Thoracic aorta (tissue), 2 donors: Measurements from ENCODE around the gene NAA80. TPM values are rescaled to one million over a fixed set of nuclear protein-coding genes. Genes with fewer than 3 reads are reported as not detected.

Experiments
- ATAC-seq: fragments of 150-250 bp; one replicate; pipeline ENCODE4 v1.8.0; 2017; ENCODE audit warnings: low read depth; ENCODE audit not compliant: insufficient number of reproducible peaks, low FRiP score
- DNase-seq: peaks from one replicate; pipeline ENCODE4 v3.0.0-alpha.2; 2020; ENCODE audit warnings: low spot score
- H3K27ac ChIP-seq, 2 donors: fragments of 200-600 bp; sonication (generic); 1 replicate in 1 of 2; 2 replicates in 1 of 2; pipeline ENCODE4 v1.5.1; 2016; ENCODE audit warnings: mild to moderate bottlenecking in 2 of 2, moderate library complexity in 2 of 2
- H3K27me3 ChIP-seq: fragments of 200-600 bp; sonication (generic); replicated peaks from 2 replicates; pipeline ENCODE4 v1.6.0; 2016; ENCODE audit warnings: mild to moderate bottlenecking; ENCODE audit not compliant: insufficient read depth
- H3K36me3 ChIP-seq: fragments of 200-600 bp; sonication (generic); one replicate; pipeline ENCODE4 v1.5.1; 2016
- H3K4me1 ChIP-seq, 2 donors: fragments of 200-600 bp; sonication (generic); 1 replicate in 1 of 2; 2 replicates in 1 of 2; pipeline versions ENCODE4 v1.5.1 to v1.6.0; 2016; ENCODE audit warnings: low read depth in 2 of 2, mild to moderate bottlenecking in 1 of 2; ENCODE audit not compliant: control insufficient read depth in 1 of 2
- H3K4me3 ChIP-seq: fragments of 200-600 bp; sonication (generic); 2 replicates; pipeline ENCODE4 v1.5.1; 2016; ENCODE audit warnings: mild to moderate bottlenecking
- H3K9me3 ChIP-seq: fragments of 200-600 bp; sonication (generic); 2 replicates; pipeline ENCODE4 v1.5.1; 2016
- total RNA-seq, 2 donors: library from RNA; depleted of rRNA; stranded (reverse); fragments of >200 nt; gene quantifications; one replicate each; pipeline versions ENCODE4 v1.1.0 to v1.2.3, GENCODE V29; 2016
- TF ChIP-seq, protein P1 (sequence below): fragments of 200-600 bp; sonication (generic); IDR thresholded peaks from one replicate; pipeline ENCODE4 v1.5.1; 2019; ENCODE audit warnings: antibody characterized with exemption

Gene NAA80
- total RNA-seq, 2 donors from 2014 or later = 8.3 to 8.7 TPM

DNA sequence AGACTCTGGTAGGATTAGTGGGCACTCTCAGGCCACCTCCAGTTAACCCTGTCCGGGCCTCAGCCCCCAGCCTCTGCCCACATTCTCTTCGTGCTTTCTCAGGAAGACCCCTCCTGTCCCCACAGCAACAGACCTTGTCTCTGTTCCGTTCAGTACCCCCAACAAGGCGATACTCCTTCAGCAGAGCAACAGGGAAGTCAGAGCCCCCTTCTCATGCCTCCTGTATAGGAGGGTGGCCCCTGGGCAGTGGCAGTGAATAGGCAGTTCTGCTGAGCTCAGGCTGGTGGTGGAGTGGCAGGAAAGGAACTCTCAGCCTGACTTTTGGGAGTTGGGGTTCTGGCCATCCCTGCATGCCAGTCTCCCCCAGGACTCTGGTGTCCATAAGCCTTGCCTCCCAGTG is 29.7 kb downstream of the NAA80 start:
- no peak for ATAC-seq
- TF ChIP-seq, protein P1, sequence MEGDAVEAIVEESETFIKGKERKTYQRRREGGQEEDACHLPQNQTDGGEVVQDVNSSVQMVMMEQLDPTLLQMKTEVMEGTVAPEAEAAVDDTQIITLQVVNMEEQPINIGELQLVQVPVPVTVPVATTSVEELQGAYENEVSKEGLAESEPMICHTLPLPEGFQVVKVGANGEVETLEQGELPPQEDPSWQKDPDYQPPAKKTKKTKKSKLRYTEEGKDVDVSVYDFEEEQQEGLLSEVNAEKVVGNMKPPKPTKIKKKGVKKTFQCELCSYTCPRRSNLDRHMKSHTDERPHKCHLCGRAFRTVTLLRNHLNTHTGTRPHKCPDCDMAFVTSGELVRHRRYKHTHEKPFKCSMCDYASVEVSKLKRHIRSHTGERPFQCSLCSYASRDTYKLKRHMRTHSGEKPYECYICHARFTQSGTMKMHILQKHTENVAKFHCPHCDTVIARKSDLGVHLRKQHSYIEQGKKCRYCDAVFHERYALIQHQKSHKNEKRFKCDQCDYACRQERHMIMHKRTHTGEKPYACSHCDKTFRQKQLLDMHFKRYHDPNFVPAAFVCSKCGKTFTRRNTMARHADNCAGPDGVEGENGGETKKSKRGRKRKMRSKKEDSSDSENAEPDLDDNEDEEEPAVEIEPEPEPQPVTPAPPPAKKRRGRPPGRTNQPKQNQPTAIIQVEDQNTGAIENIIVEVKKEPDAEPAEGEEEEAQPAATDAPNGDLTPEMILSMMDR = no peak
- Histone ChIP-seq H3K9me3 (no peaks in the 10 kb centered on the region), H3K27ac (peak overlapping the region; percentile 87 to 98), H3K36me3 (no peaks in the 10 kb centered on the region), H3K4me3 (peak overlapping the region; percentile 71), H3K27me3 (no peaks in the 10 kb centered on the region), H3K4me1 (peaks cover 25 to 69% of the 10 kb centered on the region in 2 donors)
- DNase-seq = no peak

DNA sequence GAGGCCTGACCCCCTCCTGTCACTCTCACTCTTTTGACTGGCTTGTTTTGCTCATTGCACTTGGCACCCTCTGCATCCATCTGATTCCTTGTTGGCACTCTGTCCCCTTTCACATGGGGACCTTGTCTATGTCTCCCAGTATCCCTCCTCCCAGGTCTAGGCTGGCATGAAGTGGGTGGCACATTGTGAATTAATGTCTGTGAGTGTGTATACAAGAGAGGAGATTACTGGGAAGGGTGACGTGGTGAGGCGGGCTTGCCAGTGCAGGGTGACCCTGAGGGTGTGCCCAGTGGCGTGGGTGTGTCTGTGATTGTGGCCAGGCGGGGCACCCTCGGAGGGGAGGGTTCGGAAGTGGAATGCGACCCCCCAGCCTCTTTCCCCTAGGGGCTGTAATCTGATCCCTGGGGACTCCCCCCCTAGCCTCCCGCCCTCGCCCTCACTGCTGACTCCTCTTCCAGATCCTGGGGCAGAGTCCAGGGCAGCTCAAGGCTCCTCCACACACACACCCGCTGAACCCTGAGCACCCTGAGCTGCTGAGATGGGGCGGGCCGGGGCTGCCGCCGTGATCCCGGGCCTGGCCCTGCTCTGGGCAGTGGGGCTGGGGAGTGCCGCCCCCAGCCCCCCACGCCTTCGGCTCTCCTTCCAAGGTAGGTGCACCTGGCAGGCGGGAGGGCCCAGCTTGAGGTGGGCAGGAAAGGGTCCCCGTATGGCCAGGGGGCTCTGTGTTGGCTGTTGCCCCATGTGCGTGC is 30.3 kb downstream of the NAA80 start, which contains the start of gene SEMA3B:
Gene SEMA3B (plus strand): TSS at position 445 of the 749 bp plus-strand sequence. CDS start 94 bp downstream, at position 539.
- H3K4me1 ChIP-seq = peaks cover 30 to 74% of the 10 kb centered on the region in 2 donors
- DNase-seq (peak; percentile 76), ATAC-seq (peak; percentile 29)
- H3K4me3 ChIP-seq = peak within 1 kb of the TSS; percentile 71
- H3K9me3 ChIP-seq = no peaks in the 10 kb centered on the region
- peak within 1 kb of the TSS; percentile 98 for H3K27ac ChIP-seq
- H3K36me3 ChIP-seq = no peaks in the 10 kb centered on the region
- TF ChIP-seq, protein P1 = no peak
- no peaks in the 10 kb centered on the region for H3K27me3 ChIP-seq

- ATAC-seq (no peak), DNase-seq (no peak)
- Histone ChIP-seq H3K27me3 (no peaks in the 10 kb centered on the region), H3K9me3 (no peaks in the 10 kb centered on the region), H3K4me3 (peak overlapping the region; percentile 71), H3K27ac (peak overlapping the region; percentile 98), H3K4me1 (peaks cover 33 to 78% of the 10 kb centered on the region in 2 donors), H3K36me3 (no peaks in the 10 kb centered on the region)
- TF ChIP-seq, protein P1 = no peak
Observed at GRCh38 chr3:50268276-50268675, 30.9 kb downstream of the NAA80 start.

- Histone ChIP-seq H3K27me3 (no peaks in the 10 kb centered on the region), H3K9me3 (no peaks in the 10 kb centered on the region), H3K4me1 (peaks cover 33 to 83% of the 10 kb centered on the region in 2 donors), H3K36me3 (no peaks in the 10 kb centered on the region), H3K4me3 (peak overlapping the region; percentile 71), H3K27ac (peak overlapping the region; percentile 98)
- ATAC-seq (no peak), DNase-seq (no peak)
- TF ChIP-seq, protein P1 = no peak
Observed at GRCh38 chr3:50267280-50267913, 31.8 kb downstream of the NAA80 start.

DNA sequence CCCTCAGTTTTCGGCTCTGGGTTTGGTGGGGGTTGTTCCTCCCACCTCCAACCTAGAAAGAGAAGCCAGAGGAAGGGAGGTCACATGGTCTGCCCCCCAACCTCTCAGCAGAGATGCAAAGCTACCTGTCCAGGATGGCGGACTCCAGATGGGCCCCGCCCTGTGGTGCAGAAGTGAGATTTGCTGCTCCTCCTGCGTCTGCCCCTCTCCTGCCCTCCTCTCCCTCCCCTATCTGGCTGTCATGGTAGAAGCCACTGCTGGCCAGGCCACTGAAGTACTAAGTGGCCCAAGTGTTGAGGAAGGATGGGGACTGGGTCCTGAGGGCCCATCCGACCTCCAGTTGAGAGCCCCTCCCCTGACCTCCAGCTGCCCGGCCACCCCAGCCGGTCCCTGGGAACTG is 32.4 kb downstream of the NAA80 start:
- peak overlapping the region; percentile 98 for H3K27ac ChIP-seq
- no peaks in the 10 kb centered on the region for H3K27me3 ChIP-seq
- no peak for DNase-seq
- H3K36me3 ChIP-seq = no peaks in the 10 kb centered on the region
- peaks cover 33 to 86% of the 10 kb centered on the region in 2 donors for H3K4me1 ChIP-seq
- H3K4me3 ChIP-seq = peak overlapping the region; percentile 71
- H3K9me3 ChIP-seq = no peaks in the 10 kb centered on the region
- ATAC-seq = no peak
- TF ChIP-seq, protein P1 = no peak
